BLaER1 (cell line): ENCODE data around the gene GNAI1.

ENCODE experiments used
- H3K27ac ChIP-seq: shearing (Covaris generic); formaldehyde crosslinking; 2 replicates; pipeline ENCODE4 v1.8.1; 2022
- H3K27me3 ChIP-seq: shearing (Covaris generic); formaldehyde crosslinking; 2 replicates; pipeline ENCODE4 v1.8.1; 2022
- H3K36me3 ChIP-seq: shearing (Covaris generic); formaldehyde crosslinking; 2 replicates; pipeline ENCODE4 v1.8.1; 2022
- H3K4me1 ChIP-seq: shearing (Covaris generic); formaldehyde crosslinking; 2 replicates; pipeline ENCODE4 v1.8.1; 2022
- H3K4me2 ChIP-seq: shearing (Covaris generic); formaldehyde crosslinking; 2 replicates; pipeline ENCODE4 v1.8.1; 2022
- H3K4me3 ChIP-seq: shearing (Covaris generic); formaldehyde crosslinking; 2 replicates; pipeline ENCODE4 v1.8.1; 2022
- H3K9ac ChIP-seq: shearing (Covaris generic); formaldehyde crosslinking; 2 replicates; pipeline ENCODE4 v1.8.1; 2022
- H3K9me3 ChIP-seq: shearing (Covaris generic); formaldehyde crosslinking; 2 replicates; pipeline ENCODE4 v1.8.1; 2022
- H4K20me1 ChIP-seq: shearing (Covaris generic); formaldehyde crosslinking; 2 replicates; pipeline ENCODE4 v1.8.1; 2022
- Cebpa-rat ChIP-seq: shearing (Covaris generic); IDR thresholded peaks from 2 replicates; pipeline ENCODE4 v1.8.1; 2022

GNAI1 gene

DNA sequence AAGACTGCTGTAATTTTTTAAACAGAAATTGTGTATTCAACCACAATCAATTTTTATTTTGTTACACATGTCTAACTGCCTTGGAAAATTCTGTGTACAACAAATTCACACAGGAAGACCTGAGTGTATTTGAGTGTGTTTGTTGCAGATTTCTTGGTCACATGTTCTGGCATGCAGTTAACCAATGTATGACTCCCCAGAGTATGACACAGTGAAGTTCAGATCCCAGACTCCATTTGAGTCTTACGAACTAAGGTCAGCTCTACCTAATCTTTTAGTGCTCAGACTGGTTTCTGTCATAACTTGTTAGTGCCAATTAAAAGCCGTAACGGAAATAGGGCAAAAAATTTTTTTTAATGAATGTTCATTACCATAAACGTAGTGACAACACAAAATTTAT is 5.8 kb downstream of the GNAI1 start:
- H3K4me2 ChIP-seq, result no peak overlapping the region
- no peak overlapping the region for H3K4me3 ChIP-seq
- peaks cover 19% of the 10 kb centered on the region for H4K20me1 ChIP-seq
- no peak for TF ChIP-seq Cebpa-rat
- H3K4me1 ChIP-seq, result peaks cover 17% of the 10 kb centered on the region
- H3K27me3 ChIP-seq, result peaks cover 24% of the 10 kb centered on the region
- H3K36me3 ChIP-seq, result no peaks in the 10 kb centered on the region
- H3K9ac ChIP-seq, result no peak overlapping the region
- H3K27ac ChIP-seq, result no peak overlapping the region
- peaks cover 4% of the 10 kb centered on the region; the same call in 1 of the 2 replicates for H3K9me3 ChIP-seq

DNA sequence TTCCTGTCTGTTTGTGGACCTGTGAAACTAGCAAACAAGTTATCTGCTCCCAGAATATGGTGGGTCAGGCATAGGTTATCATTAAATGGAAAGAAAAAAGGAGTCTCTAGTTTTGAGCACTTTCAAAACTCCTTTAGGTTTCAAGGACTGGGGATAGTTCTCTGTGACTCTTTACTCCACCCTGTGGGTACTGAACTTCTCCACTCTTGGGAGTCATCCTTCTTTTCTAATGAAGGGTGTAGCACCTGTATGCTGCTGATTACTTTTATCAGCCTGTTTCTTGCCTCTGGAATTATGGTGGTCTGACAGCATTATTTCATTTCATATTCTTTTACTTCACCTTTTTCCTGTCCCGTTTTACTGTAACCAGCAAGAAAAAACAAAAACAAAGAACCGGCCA is 6.7 kb downstream of the GNAI1 start:
- no peak for TF ChIP-seq Cebpa-rat
- H3K27ac ChIP-seq, result no peak overlapping the region

DNA sequence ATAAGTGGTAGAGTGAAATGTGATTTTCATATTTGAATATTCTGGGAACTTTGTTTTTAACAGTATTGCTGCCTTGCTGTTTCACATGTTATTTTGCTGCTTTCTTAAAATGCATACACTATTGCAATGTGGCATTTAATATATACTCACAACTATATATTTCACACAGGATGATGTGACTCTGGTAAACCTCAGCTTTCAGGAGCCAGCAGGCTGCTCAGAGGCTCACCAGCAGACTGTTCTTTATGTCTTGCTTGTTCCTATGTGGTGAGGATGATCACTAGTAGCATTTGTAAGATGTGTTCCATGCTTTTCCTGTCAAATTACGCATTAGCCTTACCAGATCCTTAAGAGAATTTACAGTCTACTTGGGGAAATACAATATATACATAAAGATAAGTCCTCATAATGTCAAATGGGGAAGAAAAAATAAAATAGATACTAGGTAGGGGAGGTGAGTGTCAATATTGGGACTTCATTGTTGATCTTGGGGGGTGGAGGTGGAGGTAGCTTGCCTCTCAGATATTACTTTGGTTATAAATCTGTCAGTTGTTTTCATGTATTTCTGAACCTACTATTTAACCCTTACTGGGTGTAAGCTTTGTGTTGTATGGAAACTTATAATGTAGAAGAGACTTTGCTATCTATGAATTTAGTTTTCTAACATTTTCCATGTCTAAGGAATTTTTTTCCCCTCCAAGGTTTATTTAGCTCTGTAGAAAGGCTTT is 8.4 kb downstream of the GNAI1 start:
- Histone ChIP-seq H3K4me1 (no peaks in the 10 kb centered on the region), H3K4me3 (no peak overlapping the region), H3K4me2 (no peak overlapping the region), H3K27ac (no peak overlapping the region), H3K9me3 (peaks cover 4% of the 10 kb centered on the region; the same call in 1 of the 2 replicates), H4K20me1 (peaks cover 22% of the 10 kb centered on the region), H3K9ac (no peak overlapping the region), H3K27me3 (no peaks in the 10 kb centered on the region; the same call in 1 of the 2 replicates), H3K36me3 (no peaks in the 10 kb centered on the region)
- no peak for TF ChIP-seq Cebpa-rat

More for the DNA sequence above, 6.7 kb downstream of the GNAI1 start:
- no peaks in the 10 kb centered on the region for H3K36me3 ChIP-seq
- H3K27me3 ChIP-seq, result peaks cover 15% of the 10 kb centered on the region
- peaks cover 13% of the 10 kb centered on the region for H3K4me1 ChIP-seq
- H4K20me1 ChIP-seq, result peaks cover 20% of the 10 kb centered on the region
- no peak overlapping the region for H3K9ac ChIP-seq
- H3K9me3 ChIP-seq, result peaks cover 4% of the 10 kb centered on the region; the same call in 1 of the 2 replicates
- no peak overlapping the region for H3K4me2 ChIP-seq
- no peak overlapping the region for H3K4me3 ChIP-seq

DNA sequence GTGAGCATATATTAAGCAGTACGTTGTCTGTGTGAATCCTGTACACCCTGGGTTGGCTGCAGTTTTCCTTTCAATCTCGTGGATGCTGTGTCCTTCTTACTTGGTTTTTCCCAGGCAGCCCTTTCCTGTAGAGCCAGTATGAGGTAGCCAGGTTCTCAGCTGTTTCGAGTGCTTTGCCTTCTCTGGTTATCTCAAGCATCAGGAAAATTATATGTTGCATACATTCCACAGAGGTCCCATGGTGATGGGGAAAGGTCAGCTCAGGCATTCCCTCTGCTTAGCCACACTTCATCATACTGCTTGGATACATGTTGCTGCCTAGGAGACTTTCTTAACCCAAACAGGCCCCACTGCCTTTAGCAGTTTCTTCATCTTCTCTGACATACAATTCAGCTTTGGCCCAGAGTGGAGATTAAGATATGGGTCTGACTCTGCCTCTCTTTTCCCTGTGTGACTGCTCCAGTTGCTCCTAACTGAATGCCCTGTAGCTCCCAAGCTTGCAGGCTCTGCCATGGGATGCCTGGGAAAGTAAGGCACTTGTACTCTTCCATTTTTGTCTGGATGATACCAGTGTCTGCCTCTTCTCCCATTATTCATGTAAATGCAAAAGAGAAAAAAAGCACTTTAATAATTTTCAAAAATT is 11.3 kb downstream of the GNAI1 start:
- H3K4me3 ChIP-seq, result no peak overlapping the region
- no peak for TF ChIP-seq Cebpa-rat
- no peaks in the 10 kb centered on the region for H3K9me3 ChIP-seq
- H3K9ac ChIP-seq, result no peak overlapping the region
- no peaks in the 10 kb centered on the region for H3K36me3 ChIP-seq
- no peaks in the 10 kb centered on the region for H3K27me3 ChIP-seq
- H3K4me2 ChIP-seq, result no peak overlapping the region
- peaks cover 17% of the 10 kb centered on the region; the same call in 1 of the 2 replicates for H4K20me1 ChIP-seq
- no peak overlapping the region for H3K27ac ChIP-seq
- H3K4me1 ChIP-seq, result peaks cover 3% of the 10 kb centered on the region; the same call in 1 of the 2 replicates

DNA sequence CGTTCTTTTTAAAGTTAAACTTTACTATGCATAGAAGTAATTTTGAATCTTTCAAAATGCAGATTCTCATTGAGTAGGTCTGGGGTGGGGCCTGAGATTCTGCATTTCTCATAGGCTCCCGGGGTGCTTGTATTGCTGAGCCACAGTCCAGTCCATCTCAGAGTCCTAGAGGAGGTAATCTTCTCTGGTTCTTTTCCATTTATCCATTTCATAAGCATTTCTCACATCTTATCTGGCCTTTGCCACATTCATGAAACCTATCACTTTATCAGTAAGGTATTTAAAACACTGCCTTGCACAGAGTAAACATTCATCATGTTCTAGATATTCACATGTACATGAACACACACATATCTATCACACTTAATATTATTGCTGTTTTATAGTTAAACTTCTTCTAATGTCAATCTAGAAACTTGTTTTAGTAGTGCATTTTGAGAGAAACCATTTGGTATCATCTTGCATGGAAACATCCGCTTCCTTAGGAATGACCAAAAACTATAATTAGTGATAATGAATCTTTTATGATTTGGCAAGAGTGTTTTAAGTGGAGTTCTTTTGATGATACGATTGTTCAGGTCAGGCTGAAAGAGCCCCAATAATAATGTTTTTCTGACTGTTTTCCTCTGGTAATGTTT is 12.0 kb downstream of the GNAI1 start:
- no peaks in the 10 kb centered on the region for H3K27me3 ChIP-seq
- TF ChIP-seq Cebpa-rat, result no peak
- no peak overlapping the region for H3K27ac ChIP-seq
- peaks cover 17% of the 10 kb centered on the region; the same call in 1 of the 2 replicates for H4K20me1 ChIP-seq
- peaks cover 10% of the 10 kb centered on the region; the same call in 1 of the 2 replicates for H3K4me1 ChIP-seq
- no peak overlapping the region for H3K4me3 ChIP-seq
- H3K9me3 ChIP-seq, result no peaks in the 10 kb centered on the region
- no peak overlapping the region for H3K9ac ChIP-seq
- H3K4me2 ChIP-seq, result no peak overlapping the region
- no peaks in the 10 kb centered on the region for H3K36me3 ChIP-seq

DNA sequence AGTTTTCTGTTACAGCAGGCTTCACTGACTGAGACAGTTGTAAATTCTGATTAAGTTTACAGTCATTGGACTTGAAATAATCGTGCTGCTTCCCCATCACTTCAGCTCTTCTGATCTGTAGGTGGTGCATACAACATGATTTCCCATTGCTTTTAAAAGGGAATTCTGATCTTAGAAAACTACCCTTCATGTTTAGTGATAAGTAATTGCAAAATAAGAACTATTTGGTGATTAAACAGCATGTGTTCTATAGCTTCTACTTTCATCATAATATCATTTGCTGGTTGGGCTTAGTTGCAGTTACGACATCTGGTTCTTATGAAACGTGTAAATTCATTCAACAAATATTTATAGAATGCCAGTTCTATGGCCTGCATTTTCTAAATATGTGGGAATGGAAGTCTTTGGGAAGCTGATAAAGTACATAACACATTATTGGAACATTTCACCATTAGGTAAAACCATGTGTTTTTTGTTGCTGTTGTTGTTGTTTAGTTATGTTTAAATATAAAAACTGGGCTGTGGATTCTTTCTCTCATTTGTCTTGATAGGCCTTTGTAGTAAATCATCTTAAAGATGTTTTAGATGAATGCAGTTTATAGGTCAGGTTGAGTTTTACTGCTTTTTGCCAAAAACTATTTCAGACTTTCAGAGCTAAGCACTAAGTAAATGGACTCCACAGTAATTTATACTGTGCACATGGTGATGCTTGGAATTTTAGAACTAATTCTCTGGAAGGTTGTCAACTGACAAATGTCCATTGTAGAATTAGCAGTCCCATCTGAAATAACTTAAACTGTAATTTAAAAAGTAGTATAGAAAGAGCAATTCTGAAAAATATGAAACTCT is 13.1 kb downstream of the GNAI1 start:
- H3K36me3 ChIP-seq, result no peaks in the 10 kb centered on the region
- no peaks in the 10 kb centered on the region for H3K9me3 ChIP-seq
- no peak overlapping the region for H3K4me3 ChIP-seq
- no peak overlapping the region for H3K4me2 ChIP-seq
- no peaks in the 10 kb centered on the region for H3K27me3 ChIP-seq
- H3K9ac ChIP-seq, result no peak overlapping the region
- H3K27ac ChIP-seq, result no peak overlapping the region
- no peak for TF ChIP-seq Cebpa-rat
- H4K20me1 ChIP-seq, result peaks cover 17% of the 10 kb centered on the region; the same call in 1 of the 2 replicates
- H3K4me1 ChIP-seq, result peaks cover 10% of the 10 kb centered on the region; the same call in 1 of the 2 replicates

DNA sequence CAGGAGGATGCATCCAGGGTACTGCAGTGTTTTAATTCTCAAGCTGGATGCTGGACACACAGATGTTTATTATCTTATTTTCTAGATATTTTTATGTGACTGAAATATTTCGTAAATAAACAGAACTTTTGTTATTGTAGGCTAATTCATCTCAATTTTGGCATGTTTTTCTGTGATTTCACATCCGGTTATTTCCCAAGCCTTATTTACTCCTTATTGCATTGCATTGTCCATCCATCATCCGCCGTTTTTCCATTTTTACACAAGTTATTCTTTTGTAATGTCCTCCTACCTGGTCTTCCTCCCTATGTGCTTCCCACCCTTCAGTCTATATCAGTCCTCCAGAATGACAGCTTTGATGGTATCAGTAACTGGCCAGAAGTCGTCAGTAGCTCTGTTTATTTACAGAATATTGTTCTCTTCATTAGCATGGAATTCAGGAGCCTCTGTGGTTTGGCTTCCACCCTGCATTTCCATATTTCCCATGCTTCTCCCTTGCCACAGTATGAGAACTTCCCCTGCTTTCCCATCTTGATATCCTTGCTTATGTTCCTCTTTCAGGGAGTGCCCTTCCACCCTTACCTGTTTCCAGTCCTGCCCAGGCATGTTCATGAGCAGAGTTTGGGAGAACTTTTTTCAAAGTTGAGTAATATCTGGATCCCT is 16.1 kb downstream of the GNAI1 start:
- Histone ChIP-seq H3K27ac (no peak overlapping the region), H3K4me2 (no peak overlapping the region), H3K36me3 (no peaks in the 10 kb centered on the region), H4K20me1 (peaks cover 17% of the 10 kb centered on the region; the same call in 1 of the 2 replicates), H3K4me1 (peaks cover 10% of the 10 kb centered on the region; the same call in 1 of the 2 replicates), H3K9me3 (no peaks in the 10 kb centered on the region), H3K9ac (no peak overlapping the region), H3K27me3 (no peaks in the 10 kb centered on the region), H3K4me3 (no peak overlapping the region)
- TF ChIP-seq Cebpa-rat, result no peak

DNA sequence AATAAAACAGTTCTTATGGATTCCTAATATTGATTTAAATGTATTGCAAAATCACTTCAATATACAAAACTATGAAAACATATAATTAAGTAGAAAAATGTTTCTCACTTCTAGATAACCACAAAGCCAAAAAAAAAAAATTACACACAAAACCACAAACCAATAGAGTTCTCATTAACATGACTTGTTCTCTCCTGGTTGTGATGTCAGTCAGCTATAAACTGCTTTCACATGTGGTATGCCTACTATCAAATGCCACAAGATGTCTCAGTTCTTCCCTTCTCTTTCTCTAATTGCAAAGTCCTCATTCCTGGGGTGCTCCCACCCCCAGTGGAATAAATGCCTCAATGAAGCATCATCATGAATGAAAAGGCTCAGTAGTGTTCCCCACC is 16.6 kb downstream of the GNAI1 start:
- Histone ChIP-seq H3K9me3 (no peaks in the 10 kb centered on the region), H3K27me3 (no peaks in the 10 kb centered on the region), H3K4me3 (no peak overlapping the region), H3K36me3 (no peaks in the 10 kb centered on the region), H3K4me1 (peaks cover 10% of the 10 kb centered on the region; the same call in 1 of the 2 replicates), H3K9ac (no peak overlapping the region), H3K4me2 (no peak overlapping the region), H3K27ac (no peak overlapping the region), H4K20me1 (0 out of 2 replicates have a peak, but pooled peaks cover 12% of the 10 kb centered on the region)
- no peak for TF ChIP-seq Cebpa-rat

DNA sequence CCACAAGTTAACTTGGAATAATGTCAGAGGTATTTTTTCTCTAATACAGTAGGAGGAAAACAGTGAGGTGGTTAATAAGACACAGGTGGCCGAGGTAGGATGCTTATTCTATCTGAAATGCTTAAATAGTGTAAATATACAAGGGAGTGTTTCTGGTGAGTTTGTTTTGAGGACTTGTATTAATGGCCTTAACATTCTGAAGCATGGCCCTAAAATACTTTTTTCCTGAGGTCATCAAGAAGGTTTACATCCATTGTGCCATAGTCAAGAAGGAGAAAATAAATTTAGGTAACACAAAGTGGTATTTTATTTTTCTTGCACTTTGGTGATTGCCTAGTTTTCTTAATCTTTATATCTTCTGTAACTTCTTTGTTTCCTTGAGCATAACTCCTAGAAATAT is 18.8 kb downstream of the GNAI1 start:
- Histone ChIP-seq H4K20me1 (0 out of 2 replicates have a peak, but pooled peaks cover 4% of the 10 kb centered on the region), H3K4me2 (no peak overlapping the region), H3K4me1 (peaks cover 10% of the 10 kb centered on the region; the same call in 1 of the 2 replicates), H3K9ac (no peak overlapping the region), H3K9me3 (no peaks in the 10 kb centered on the region), H3K27ac (no peak overlapping the region), H3K27me3 (no peaks in the 10 kb centered on the region), H3K4me3 (no peak overlapping the region), H3K36me3 (no peaks in the 10 kb centered on the region)
- TF ChIP-seq Cebpa-rat, result no peak
